T-helper 22 cell (primary cell): ENCODE data around the gene BEND5.

ENCODE experiments used
- DNase-seq: peaks from one replicate; pipeline ENCODE4 v3.0.0-alpha.2; 2020; ENCODE audit warnings: low read depth

The BEND5 gene

GRCh38 chr1:48680411-48681035, 96.2 kb downstream of the BEND5 start:
- no peak for DNase-seq

- DNase-seq, result no peak
These were observed 96.8 kb downstream of the BEND5 start for GRCh38 chr1:48679859-48680258.

- no peak for DNase-seq
These were observed 97.8 kb downstream of the BEND5 start for GRCh38 chr1:48678710-48679505.
